Activated naive CD4-positive, alpha-beta T cell treated with Interleukin-2 at 50 U/mL for 16 hours (primary cell): ENCODE results near the gene GABRA4.

Experiments
- DNase-seq: peaks from one replicate; pipeline ENCODE4 v3.0.0-alpha.2; 2020

The GABRA4 gene

GRCh38 chr4:46924789-46925529 lies 68.4 kb downstream of the GABRA4 start:
- no peak for DNase-seq

- DNase-seq, result no peak
Observed at GRCh38 chr4:46922205-46922604, 71.2 kb downstream of the GABRA4 start.

DNA sequence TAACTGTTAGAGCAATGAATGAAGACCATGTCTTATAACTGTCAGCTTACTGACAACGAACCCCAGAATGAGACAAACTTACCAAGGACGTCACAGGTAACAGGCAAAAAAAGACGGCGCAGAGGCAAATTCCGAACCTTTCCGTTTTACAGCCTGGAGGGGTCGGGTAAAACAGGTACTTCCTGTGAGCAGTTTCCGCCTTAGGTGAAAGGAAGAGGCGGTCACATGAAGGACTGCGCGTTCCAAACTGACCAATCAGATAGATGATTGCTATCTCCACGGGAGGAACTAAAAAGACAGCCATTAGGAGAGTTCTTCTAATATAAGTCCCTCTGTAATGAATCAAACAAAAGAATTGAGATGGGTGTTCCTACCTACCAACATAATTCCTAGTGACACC lies 84.3 kb downstream of the GABRA4 start, which contains the start of gene COX7B2:
COX7B2 (minus strand) TSS at position 168 of the 400 bp plus-strand sequence. CDS start 174,053 bp downstream, outside the sequence.
- DNase-seq, result no peak

DNA sequence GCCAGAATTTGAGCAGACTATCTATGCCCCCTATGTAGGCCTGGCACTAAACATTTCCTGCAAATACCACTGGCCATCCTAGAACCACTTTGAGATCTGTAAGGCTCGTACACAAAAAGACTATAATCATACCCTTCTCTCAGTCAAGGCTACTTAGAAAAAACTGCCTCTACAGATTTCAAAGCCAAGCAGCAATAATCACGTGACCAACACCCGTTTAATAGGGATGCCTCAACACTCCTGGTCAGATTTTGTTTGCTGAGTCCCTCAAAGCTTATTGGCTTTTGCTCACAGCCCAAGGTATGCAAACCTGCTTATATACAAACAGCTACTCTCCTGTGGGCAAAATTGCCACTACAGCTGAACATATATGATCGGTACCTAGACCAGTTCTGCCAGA lies 85.2 kb downstream of the GABRA4 start:
- no peak for DNase-seq

- DNase-seq, result no peak
Observed at GRCh38 chr4:46900082-46900481, 93.3 kb downstream of the GABRA4 start.

DNA sequence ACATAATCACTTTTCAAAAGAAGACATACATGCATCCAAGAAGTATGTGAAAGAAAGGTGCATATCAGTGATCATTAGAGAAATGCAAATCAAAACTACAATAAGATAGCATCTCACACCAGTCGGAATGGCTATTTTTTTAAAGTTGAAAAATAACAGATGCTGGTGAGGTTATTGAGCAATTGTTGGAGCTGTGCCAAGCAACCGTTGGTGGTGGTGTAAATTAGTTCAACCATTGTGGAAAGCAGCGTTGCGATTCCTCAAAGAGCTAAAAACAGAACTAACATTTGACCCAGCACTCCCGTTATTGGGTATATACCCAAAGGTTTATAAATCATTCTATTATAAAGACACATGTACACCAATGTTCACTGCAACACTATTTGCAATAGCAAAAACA lies 98.6 kb downstream of the GABRA4 start:
- no peak for DNase-seq

DNA sequence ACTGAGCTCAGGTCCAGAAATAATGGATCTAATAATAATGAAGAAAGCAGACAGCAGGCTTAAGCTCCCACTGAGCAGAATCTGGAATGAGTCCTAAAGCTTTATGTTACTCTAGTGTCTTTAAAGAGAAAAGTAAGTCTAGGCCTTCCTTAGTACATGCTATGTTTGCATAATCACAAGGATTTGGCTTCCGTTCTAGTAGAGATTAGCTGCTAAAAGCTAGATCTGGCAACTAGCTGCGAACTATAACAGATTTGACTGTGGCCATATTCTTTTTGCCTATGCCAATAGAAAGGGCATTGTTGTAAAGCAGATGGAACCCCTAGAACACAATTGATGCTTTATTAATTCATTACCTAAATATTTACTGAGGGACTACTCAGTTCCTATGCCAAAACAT lies 103.3 kb downstream of the GABRA4 start:
- no peak for DNase-seq

GRCh38 chr4:46889410-46889809 lies 104.0 kb downstream of the GABRA4 start:
- no peak for DNase-seq

DNA sequence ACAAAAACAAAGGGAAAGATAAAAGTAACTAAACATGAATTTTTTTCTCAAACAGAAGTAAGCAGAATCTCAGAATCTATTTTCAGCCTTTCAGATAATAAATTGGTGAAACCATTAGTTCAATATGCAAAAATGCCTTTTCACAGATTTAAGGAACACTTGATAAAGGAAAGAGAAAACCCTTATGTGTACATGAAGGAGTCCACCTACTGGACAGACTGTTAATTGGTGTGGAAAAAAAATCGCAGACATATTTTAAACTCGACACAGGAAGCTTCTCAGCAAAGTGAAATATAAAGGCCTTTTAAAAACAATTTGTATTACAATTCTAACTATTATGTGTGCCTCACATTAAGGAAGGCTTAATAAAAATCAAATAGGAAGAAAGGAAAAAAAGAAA lies 106.7 kb downstream of the GABRA4 start:
- DNase-seq, result no peak

DNA sequence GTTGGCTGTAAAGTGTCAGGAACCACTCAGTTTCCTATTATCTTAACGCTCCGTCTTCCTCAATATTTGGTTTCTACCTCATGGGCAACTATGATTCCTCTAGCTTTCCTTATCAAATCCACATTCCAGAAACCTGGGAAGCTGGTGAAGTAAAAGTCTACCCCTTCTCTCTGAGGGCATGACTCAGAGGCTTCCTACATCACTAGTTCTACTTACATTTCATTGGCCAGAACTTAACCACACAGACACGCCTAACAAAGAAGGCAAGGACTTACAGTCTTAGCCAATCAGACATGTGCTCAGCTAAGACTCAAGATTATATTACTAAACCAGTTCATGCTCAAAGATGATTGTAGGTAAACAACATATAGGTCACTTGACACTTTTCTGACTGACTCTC lies 114.7 kb downstream of the GABRA4 start:
- DNase-seq, result no peak

- no peak for DNase-seq
Observed at GRCh38 chr4:46874811-46875210, 118.6 kb downstream of the GABRA4 start.

GRCh38 chr4:46870411-46870810 lies 123.0 kb downstream of the GABRA4 start:
- DNase-seq, result no peak
